Measurements from ENCODE around the gene PLAAT3.
"Not testable (repeated sequence)": the region's sequence is repeated elsewhere in the genome, so short reads cannot be mapped to it uniquely, and the experiment has no call there.

PLAAT3 gene

DNA sequence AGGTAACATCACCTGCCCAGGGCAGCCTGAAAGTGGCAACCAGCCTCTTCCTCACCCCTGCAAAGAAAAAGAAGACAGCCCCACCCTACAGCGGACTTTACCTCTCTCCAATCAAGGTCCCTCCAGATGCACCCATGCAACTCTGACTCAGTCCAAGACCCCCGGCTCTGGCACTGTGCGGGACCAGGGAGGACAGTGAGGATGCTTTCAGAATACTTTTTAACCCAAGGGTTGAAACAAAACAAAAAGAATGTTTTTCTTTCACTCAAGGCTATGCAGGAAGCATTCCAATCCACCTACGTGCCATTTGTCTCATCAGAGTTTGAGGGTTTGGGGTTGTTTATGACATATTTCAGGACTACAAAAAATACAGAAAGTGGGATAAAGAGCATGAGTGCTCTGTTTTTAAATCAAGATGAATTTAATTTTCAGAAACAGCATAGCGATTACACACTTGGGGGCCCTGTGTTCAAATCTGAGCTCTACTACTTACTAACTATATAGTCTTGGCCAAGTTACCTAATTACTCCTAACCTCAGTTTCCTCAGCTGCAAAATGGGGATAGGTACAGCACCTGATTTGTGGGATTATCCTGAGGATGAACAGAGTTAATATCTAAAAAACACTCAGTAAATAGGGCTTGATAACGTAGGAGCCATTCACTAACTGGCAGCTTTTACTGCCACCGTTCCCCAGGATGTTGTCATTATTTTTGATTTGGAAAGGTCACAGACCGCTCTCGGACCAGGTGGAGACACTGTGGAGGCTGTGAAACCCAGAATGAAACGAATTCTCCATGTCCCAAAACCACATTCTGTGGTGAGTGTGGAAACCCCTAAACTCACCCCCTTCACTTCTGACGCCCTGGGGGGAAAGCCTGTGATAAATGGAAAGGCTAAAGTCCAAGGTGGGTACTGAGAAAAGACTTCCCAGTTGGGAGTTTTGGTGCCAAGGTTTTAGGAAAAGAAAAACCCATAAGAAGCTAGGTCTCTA lies 5.6 kb downstream of the PLAAT3 start:
- no peak for DNase-seq

DNA sequence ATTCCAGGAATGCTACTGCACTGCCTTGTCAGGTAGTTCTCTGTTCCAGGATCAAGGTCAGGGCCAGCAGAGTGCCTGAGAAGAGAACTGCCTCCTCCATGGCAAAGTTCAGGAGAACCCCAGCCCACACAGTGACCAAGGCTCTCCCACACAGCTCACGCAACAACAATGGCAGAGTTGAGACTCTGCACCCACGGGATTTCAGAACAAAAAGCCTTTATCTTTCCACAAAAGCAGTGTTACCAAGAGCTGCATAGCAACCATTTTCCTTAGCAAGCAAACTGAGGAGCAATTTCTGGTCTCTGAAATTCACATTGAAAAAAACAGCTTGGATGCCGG lies 11.1 kb downstream of the PLAAT3 start:
- no peak for DNase-seq

DNA sequence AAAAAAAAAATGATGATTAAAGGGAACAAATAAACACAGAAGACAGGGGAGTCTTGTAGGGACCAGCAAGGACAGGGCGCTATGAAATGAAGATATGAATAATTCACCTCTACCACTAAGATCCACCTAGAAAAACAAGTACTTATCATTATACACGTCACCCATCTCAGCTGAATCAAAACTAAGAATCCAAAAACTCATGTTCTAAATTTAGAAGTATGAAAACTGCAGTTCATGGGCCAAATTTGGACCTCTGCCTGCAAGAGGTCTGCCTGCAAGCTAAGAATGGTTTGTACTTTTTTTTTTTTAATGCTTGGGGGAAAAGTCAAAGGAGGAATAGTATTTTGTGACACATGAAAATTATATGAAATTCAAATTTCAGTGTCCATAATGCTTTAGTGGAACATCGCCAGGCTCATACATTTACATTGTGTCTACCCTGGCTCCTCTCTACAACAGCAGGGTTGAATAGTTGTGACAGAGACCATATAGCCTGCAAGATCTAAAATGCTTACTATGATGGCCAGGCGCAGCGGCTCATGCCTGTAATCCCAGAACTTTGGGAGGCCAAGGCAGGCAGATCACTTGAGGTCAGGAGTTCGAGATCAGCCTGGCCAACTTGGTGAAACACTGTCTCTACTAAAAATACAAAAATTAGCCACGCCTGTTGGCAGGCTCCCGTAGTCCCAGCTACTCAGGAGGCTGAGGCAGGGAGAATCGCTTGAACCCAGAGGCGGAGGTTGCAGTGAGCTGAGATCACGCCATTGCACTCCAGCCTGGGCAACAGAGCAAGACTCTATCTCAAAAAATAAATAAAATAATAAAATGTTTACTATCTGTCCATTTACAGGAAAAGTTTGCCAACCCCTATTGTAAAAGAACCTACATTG lies 11.7 kb downstream of the PLAAT3 start:
- DNase-seq, result not testable (repeated sequence)

DNA sequence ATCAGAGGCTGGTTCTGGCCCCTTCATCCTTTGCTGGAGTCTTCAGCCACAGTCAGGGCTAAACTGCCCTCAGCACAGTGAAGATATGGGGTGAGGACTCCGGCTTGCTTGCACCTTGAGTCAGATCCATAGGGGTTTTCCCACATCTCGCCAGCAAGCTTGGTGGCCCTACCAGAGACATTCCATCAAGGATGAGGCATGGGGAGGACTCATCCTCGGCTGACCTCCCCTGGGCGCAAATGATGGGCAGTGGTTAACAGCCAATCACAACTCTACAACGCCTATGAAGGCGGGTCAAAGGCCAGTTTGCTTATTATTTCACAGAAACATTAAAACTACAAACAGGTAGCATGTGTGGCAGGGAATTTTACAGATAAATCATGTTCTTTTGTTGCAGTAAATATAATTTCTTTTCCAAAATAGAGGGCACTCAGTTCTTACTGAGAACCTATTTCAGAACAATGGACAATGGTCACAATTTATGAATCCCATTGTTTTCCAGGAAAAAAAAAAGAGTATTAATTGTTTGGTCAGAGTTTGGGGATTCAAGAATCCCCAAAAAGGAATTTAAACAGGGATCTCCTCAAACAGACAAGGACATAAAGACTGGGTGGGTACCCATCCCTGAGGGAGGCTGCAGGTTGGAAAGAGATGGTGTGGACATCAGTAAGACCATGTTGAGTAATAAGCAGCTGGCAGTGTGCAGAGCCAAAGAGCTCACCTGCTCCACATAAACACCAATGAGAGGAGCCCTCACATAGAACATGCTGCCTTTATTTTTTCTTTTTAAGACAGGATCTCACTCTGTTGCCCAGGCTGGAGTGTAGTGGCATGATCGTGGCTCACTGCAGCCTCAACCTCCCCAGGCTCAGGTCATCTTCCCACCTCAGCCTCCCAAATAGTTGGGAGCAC lies 14.8 kb downstream of the PLAAT3 start:
- no peak for DNase-seq

DNA sequence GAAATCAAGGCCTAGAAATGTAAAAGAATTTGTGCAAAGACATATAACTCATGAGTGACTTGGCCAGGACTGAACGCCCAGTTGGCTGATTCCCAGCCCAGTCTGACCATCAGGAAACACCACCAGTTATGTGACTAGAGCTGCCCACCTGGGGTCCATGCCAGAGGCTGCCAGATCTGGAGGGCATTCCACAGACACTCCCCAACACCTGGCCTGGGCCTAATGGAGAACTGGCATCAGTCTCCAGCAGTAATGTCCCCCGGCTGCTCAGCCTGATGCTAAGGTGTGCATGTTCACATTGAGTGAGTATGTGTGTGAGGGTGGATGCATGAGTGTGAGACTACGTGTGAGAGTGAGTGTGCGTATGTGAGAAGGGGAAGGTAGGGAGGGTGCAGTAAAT lies 15.7 kb downstream of the PLAAT3 start:
- DNase-seq, result no peak

DNA sequence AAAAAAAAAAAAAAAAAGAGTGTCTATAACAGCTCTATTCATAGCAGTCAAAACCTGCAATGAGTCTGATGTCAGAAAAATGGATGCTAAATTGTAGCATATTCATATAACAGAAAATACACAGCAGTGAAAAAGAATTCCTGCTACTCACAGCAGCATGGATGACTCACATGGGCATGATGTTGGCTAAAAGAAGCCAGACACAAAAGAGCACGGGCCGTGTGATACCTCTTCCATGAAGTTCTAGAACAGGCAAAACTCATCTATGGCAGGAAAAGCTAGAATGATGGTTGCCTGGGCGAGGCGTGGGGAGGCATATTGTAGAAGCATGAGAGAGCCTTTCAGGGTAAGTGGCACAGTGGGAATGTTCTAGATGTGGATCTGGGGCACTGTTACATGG lies 18.9 kb downstream of the PLAAT3 start:
- DNase-seq, result no peak

DNA sequence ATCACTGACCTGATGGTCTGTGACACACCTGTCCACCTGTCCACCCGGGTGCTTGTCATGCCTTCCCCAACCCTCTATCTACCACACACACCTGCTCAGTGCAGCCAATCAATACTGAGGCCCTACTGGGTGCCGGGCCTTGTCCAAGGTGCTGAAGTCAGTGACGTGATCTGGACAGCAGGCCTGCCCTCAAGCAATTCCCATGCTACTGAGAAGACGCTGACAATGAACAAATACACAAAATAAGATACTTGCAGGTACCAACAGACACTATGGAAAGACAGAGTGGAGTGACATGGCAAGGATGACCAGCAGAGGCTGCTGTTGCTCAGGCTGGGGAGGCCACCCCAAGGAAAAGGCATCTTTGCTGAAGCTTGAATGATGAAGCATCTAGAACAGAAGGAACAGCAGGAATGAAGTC lies 21.2 kb downstream of the PLAAT3 start:
- DNase-seq, result no peak

DNA sequence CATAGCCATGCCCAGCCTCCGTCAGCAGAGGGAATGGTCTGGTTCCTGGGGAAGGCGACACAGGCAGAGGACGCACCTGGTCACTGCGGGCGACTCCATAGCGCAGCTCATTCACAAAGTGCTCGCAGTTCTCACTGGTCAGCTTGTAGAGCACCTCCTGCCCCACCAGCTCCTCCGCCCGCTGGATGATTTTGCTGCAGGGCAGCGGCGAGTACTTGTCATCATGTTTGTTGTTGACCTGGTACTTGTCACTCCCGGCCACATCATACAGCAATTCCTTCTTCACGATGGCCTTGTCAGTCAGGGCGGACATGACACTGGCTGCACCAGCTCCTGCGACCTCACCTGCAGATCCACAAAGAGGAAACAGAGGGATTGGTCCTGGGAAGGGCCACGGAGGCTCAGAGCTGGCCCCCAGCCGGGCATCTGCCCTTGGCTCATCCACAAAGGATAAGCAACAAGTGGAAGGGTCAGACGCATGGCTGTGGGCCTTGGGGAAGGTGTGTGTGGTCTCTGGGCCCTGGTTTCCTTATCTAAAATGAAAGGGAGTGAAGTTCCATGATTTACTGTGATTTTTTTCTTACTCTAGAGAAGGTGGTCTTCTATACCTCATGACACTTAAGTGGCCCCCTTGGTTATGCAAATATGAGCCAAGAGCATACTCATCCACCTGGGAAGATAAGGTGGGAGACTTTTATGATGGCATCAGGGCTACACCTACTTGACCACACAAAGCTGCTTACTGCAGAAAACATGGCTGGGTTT lies 24.0 kb downstream of the PLAAT3 start:
- DNase-seq, result no peak

DNA sequence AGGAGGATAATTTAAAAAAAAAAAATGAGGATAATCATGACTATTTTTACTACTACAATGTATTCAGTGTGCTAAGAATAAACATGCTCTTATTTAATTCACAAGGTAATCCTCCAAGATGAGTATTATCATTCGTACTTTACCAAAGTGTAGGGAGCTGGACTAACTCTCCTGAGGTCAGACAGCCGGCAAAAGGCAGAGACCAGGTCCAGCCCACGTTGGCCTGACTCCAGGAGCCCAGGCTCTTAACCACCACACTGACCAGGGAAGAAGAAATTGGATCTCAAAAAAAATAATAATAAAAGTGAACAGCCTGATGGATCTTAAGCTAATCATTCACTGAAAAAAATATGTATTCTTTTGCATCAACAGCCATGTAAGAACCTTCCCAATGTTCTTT lies 25.2 kb downstream of the PLAAT3 start:
- DNase-seq, result no peak

DNA sequence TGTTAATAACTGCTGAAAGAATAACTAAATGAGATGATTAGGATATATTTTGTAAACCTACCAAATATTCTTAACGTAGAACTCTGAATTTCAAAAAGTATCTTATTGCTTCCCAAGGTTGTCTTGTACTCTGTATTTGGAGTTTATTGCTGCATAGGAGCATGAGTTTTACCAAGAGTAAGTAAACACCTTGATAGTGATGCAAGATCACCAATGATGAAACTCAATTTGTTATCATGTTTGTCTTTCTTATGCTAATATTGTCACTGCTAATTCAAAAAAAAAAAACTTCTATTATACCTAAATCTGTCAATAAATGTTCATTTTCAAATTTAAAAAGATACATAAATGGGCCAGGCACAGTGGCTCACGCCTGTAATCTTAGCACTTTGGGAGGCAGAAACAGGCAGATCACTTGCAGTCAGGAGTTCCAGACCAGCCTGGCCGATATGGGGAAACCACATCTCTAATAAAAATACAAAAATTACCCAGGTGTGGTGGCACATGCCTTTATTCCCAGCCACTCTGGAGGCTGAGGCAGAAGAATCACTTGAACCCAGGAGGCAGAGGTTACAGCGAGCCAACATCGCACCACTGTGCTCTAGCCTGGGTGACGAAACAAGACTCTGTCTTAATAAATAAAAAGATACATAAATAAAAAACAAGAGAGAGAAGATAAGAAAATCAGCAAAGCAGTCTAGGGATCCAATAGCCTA lies 27.6 kb downstream of the PLAAT3 start:
- DNase-seq, result no peak

DNA sequence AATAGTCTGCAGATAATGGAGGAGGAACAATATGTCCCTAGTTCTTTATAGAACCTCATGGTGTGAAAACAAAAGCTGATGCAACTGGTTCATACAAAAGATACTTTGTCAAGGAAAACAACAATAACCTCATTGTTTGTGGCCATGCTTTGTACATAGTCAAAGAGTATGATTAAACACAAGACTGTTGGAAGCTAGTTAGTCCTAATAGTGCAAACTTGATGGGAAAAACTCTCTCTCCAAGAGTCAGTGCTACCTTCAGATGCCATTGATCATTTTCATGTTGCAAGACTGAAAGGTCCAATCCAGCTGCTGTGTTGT lies 30.9 kb downstream of the PLAAT3 start:
- no peak for DNase-seq

DNA sequence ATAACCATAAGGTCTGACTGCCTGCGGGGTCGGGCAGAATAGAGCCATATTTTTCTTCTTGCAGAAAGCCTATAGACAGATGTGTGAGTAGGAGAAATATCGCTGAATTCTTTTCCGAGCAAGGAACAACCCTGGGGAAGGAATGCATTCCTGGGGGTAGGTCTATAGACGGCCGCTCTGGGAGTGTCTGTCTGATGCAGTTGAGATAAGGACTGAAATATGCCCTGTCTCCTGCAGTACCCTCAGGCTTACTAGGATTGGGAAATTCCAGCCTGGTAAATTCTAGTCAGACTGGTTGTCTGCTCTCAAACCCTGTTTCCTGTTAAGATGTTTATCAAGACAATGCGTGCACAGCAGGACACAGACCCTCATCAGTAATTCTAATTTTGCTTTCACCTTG lies 33.0 kb downstream of the PLAAT3 start:
- DNase-seq, result not testable (repeated sequence)

DNA sequence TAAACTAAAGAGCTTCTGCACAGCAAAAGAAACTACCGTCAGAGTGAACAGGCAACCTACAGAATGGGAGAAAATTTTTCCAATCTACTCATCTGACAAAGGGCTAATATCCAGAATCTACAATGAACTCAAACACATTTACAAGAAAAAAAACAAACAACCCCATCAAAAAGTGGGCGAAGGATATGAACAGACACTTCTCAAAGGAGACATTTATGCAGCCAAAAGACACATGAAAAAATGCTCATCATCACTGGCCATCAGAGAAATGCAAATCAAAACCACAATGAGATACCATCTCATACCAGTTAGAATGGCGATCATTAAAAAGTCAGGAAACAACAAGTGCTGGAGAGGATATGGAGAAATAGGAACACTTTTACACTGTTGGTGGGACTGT lies 35.4 kb downstream of the PLAAT3 start:
- not testable (repeated sequence) for DNase-seq

DNA sequence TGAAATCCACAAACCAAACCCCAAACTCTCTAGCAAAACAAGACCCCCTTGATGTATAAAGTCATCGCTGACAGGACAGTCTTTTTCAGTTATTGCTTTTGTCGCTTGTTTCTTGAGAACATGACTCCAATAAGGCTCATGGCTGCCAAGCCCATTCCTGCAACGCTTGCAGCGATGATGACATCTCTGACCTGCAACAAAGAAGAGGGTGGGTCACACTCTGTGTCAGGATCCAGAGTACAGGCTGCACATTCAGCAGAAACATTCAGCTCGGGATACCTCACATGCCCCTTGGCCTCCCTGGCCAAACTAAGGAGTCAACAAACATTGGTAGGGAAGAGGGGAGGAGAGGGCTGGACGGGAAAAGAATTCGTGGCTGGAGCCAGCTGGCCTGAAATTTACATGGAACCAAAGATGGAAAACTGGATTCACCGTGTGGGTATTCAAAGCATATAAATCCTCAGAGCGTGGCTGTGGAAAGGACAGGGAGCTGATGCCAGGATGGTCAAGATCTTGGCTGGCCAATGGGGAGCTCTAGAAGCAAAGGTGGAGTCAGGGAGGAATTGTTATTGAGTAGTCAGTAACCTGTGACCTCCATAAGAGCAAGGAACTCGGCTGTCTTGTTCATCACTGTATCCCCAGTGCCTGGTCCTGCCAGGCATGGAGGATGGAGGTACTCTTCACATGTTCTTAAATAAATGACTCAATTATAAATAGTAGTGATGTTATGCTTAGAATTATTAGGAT lies 39.2 kb downstream of the PLAAT3 start:
- DNase-seq, result no peak

DNA sequence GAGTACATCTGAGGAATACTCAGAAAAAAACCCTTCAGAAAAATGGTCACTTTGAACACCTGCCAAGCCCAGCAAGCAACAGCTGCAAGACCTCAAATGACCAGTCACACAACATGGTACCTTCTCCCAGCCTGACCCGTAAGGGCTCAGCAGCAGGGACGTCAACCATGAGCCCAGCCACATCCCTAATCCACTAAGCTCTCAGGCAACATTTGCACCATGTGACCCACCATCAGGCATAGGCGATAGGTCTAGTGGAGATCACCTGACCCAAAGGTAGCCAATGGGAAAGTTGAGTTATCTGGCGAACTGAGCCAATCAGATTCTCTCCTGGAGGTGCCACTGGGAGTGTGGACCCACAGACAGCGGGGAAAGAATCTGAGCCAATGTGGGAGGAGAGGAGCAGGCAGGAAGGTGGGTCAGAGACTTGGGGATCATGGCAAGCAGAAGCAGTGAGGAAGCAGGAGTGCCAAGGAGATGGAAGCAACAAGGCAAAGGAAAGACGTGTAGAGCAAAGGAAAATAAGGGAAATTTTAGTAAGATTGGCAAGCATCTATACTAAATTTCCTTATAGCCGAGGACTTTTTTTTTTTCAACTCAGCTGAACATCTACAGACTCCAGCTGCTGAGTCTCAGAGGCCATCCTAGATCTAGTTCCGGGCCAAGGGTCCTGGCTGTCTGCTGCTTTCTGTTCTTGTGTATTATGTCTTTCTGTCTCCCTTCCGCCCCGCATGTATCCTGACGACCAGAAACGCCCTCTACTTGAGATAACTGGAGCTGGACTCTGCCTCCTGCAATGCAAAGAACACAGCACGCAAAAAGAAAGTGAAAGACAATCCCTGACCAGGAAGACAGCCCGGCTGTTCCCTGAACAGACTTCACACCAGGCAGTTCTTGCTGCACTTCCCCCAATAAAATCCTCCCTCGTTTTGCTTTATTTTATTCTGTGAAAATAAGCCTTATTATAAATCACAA lies 40.1 kb downstream of the PLAAT3 start:
- DNase-seq, result no peak

DNA sequence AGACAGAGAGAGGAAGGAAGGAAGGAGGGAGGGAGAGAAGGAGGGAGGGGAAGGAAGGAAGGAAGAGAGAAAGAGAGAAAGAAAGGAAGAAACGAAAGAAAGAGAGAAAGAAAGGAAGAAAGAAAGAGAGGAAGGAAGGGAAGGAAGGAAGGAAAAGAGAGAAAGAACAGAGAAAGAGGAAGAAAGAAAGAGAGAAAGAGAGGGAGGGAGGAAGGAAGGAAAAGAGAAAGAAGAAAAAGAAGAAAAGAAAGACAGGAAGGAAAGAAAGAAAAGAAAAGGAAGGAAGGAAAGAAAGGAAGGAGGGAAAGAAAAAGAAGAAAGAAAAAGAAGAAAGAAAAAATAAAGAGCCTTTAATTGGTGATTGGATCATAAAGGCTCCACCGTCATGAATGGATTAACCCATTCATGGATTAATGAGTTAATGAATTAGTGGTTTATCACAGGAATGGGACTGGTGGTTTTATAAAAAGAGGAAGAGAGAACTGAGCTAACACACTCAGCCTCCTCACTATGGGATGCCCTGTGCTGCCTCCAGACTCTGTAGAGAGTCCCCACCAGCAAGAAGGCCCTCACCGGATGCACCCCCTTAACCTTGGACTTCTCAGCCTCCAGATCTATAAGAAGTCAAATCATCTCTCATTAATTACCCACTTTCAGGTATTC lies 42.1 kb downstream of the PLAAT3 start:
- no peak for DNase-seq

DNA sequence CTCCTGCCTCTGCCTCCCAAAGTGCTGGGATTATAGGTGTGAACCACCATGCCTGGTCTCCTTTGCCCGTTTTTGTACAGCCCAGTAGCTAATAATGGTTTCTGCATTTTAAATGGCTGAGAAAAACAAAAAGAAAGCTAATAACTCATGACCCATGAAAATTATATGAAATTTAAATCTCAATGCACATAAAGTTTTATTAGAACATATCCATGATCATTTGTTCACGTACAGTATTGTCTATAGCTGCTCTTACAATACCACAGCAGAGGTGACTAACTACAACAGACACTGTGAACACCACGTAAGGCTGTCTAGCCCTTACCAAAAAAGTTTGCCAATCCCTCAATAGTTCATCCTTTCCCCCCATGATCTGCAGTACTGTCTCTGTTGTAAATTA lies 44.7 kb downstream of the PLAAT3 start:
- DNase-seq, result no peak

DNA sequence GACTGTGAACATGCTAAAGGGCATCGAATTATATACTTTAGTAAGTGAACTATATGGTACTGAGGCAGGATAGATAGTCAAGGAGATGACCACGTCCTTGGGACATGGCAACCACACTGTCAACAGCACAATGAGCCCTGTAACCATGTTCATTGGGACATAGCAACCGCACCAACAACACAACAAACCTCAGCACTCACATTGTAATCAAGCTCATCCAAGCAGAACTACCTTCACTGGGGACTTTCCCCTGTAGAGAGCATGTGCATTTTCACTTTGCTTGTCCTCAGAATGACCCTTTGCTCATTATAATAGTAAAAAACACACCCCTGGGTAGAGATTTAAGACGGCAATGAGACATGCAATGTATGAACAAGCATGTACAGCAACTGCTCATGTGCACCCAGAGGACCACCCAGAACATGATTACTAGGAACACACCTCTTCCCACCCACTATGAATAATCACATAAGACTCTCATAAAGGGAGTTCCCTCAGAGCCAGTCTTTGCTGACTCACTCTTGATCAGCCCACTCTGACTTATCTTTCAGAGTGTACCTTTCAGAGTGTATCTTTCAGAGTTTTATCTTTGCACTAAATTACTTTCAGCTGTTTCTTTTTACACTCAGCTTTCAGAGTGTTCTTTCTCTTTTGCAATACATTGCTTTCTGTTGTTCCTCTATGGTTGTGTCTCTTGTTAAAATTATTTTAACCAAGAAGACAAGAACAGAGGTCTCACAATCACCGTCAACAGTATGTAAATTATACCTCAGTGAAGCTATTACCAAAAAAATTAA lies 47.0 kb downstream of the PLAAT3 start:
- peak; percentile 46 for DNase-seq
